NCI-H2029 treated with DMSO at 0.1 percent for 48 hours (cell line): ENCODE data around the gene ZFC3H1.
"Not testable (repeated sequence)": the region's sequence is repeated elsewhere in the genome, so short reads cannot be mapped to it uniquely, and the experiment has no call there.

Experiments
- DNase-seq: peaks from one replicate; lab custom pipeline; 2025; lab: John Stamatoyannopoulos, UW

The ZFC3H1 gene

GRCh38 chr12:71576496-71576895, 87.2 kb downstream of the ZFC3H1 start:
- no peak for DNase-seq

DNA sequence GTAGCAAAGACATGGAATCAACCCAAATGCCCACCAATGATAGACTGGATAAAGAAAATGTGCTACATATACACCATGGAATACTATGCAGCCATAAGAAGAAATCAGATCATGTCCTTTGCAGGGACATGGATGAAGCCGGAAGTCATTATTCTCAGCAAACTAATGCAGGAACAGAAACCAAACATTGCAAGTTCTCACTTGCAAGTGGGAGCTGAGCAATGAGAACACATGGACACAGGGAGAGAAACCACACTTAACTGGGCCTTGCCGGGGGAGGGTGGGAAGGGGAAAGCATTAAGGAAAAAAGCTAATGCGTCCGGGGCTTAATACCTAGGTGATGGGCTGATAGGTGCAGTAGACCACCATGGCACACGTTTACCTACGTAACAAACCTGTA, 93.8 kb downstream of the ZFC3H1 start:
- not testable (repeated sequence) for DNase-seq

GRCh38 chr12:71567537-71567936, 96.1 kb downstream of the ZFC3H1 start:
- no peak for DNase-seq

- no peak for DNase-seq
Measured at GRCh38 chr12:71566655-71567054, 97.0 kb downstream of the ZFC3H1 start.

DNA sequence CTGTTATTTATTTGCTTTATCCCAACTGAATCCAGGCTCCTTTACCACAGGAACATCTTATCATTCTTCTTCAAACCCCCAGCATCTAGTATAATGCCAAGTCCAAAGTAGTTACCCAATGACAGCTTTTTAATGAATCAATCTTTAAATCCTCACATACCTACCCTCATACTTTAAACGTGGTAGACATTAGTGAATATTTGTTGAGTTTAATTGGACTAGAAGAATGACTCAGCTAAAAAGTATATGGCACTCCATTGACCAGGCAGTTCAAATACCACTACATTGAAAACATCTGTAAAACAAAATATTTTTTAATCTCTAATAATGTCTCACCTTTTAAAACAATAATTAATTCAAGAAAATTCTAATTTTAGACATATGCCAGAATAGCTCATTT, 98.1 kb downstream of the ZFC3H1 start:
- DNase-seq = no peak

DNA sequence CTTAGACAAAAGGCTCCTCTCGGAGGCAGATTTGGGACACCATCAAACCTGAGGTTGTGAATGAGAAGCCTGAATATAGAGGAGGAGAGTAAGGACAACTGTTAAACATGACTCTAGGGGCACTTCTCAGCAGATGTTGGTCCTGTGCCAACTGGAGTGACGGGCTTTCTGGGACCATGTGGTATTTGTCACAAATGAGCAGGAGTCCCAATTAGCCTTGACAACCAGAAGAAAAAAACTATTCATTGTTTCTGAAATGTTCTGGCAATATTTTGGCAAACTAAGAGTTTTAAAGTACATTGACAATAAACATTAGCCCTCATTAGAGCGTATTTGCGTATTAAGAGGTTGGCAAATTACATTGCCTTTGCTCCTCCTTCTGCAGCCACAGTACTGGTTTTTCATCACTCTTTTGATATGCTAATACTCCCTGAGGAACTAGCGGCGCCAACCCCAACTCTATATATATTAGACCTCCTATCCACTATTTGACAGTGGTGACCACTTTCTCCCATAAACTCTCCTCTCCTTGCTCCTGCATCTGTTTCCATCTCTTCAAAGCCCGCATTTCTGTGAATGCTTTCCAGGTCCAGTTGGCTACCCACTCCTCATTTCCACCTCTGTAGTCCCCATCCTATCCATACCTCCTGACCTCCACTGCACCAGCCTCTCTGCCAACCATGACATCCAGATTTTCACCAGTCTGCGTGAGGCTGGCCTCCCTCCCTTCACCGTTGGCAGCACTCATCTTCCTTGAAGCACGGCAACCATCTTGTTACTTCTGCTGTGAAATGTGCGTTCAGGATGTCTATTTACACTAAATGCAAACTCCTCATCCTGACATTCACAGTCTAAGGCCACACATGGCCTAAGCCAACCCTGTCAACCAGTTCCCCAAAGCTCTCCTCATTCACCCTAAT, 100.7 kb downstream of the ZFC3H1 start:
- DNase-seq = no peak
